ENCODE results near the gene ZFYVE1.
"Not testable (repeated sequence)": the region's sequence is repeated elsewhere in the genome, so short reads cannot be mapped to it uniquely, and the experiment has no call there.

ZFYVE1 gene

DNA sequence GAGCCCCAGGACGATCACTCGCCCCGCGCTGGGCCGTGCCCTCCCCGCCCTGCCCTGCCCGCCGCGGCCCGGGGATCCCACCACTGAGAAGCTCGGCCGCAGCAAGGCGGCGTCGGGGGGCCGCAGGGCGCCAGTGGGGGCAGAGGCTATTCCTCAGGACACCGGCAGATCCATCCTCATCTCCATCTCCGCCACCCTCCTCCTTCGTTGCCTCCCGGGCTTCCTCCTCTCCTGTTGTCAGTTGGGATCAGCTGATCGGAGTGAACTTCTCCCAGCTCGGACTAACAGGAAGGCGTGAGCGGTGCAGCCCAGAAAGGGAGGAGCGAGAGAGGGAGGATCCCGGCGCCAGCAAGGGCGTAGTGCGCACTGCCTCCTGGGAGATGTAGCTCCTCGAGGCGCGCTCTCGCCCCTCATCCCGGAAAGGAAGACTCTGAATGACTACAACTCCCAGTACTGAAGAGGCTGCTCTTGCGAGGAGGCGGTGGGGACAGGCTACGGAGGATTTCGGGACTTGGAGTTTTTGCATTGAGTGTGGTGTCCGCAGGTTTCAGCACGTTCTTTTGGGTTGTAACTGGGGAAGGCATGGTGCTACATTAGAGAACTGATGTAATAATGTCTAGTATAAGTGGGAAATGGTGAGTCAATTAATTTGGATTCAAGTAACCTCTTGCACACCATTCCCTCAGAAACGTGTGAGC, at the start of gene ZFYVE1:
Gene ZFYVE1, minus strand, starts transcription at position 262 of the 698 bp plus-strand sequence. CDS start 2,598 bp downstream, outside the sequence.
- peak; percentile 97 for DNase-seq (ENCODE audit: low read depth)

GRCh38 chr14:73069585-73069984, 42.7 kb upstream of the ZFYVE1 start:
- DNase-seq (ENCODE audit: low read depth) = no peak

DNA sequence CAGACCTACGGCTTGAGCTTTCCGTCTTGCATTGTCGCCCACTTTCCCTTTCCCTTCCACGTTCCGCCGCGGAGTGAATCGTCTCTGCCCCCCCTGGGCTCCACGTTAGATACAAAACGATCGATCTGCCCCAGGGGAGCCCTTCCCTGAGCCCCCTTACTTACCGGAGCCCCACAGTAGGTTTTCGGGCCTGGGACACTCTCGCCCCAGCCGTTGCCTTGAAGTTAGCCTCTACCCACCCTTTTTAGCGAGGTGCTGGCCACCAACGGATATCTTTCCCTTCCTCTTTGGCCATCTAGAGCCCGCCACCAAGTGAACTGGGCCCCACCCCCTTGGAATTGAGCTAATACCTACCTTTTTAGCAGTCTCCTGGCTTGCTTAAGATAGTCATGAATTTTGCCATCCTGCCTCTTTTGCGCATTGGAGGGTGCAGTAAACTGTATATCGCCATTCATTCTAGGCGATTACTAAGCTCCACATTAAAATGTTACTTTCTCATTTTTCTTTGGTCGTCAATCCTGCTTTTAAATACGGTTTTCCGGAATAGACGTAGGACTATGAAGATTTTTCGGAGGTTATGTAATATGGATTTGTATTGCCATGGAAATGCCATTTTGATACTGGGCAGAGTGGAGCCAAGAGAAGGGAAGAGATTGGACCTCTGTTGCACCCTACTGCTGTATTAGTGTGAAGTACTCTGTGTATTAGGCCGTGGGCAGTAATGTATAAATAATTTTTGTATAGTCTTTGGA, 32.2 kb upstream of the ZFYVE1 start:
- DNase-seq (ENCODE audit: low read depth) = no peak

DNA sequence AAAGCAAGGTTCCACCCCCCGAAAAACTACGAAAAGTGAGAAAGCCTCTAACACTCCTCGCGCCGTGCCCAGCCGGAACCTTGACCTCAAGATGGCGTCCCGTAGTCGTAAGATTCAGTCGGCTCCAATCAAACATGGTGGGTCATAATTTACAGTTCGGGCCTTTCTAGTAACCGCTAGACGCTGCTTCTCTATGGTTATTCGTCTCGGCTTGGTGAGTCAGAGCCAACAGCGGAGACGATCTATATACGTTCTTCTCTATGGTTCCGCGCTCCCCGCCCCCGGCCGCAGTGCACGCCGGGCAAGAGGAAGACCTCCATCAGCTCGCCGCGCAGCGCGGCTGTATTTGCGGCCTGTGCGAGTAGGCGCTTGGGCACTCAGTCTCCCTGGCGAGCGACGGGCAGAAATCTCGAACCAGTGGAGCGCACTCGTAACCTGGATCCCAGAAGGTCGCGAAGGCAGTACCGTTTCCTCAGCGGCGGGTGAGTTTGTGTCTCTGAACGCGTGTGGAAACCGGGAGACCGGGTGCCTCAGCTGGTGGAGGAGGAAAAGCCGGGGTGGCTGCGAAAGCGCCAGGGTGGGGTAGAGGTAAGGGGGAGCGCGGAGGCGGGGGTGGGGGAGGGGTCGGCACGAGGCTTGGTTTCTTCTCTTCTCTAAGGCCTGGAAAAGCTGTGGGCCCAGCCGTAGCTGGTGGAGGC, 31.5 kb upstream of the ZFYVE1 start, which contains the start of gene RBM25:
Gene RBM25, plus strand, starts transcription at position 311 of the 698 bp plus-strand sequence. CDS start 13,108 bp downstream, outside the sequence.
- DNase-seq (ENCODE audit: low read depth) = peak; percentile 98

DNA sequence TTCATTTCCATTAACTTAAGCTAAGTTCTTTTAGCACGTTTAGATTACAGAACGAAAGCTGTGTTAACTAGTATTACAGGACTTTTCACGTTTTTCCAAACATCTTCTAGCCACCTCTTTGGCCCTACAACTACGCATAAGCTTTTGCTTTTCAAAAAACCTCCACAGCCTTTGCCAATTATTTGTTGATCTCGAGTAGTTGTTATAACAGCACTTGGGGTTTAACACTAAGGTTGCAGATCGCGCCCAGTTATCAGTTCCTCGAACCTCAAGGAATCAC, 31.0 kb upstream of the ZFYVE1 start:
- no peak for DNase-seq (ENCODE audit: low read depth)

GRCh38 chr14:73055251-73055650, 28.3 kb upstream of the ZFYVE1 start:
- DNase-seq (ENCODE audit: low read depth) = no peak

GRCh38 chr14:73049428-73049827, 22.5 kb upstream of the ZFYVE1 start:
- no peak for DNase-seq (ENCODE audit: low read depth)

DNA sequence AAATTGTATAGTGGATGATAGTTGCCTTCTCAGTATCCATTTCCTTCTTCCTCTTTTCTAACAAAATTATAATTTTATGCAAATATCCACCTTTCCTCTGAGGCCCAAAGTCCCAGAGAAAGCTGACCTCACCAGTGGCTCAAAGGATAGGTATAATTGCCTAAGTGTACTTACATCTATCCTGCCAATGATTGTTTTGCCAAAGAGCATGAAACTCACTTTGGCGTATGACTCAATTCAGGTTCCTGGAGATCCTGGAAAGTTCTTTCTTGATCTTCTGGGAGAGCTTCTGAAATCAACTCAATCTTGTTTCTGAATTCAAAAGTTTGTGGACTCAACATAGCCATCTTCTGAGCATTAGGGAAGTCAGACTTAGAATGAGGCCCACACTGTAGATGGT, 20.9 kb upstream of the ZFYVE1 start:
- no peak for DNase-seq (ENCODE audit: low read depth)

- not testable (repeated sequence) for DNase-seq (ENCODE audit: low read depth)
Observed at GRCh38 chr14:73036706-73037450, 10.0 kb upstream of the ZFYVE1 start.

GRCh38 chr14:73027984-73028383, 1.1 kb upstream of the ZFYVE1 start:
- no peak for DNase-seq (ENCODE audit: low read depth)

DNA sequence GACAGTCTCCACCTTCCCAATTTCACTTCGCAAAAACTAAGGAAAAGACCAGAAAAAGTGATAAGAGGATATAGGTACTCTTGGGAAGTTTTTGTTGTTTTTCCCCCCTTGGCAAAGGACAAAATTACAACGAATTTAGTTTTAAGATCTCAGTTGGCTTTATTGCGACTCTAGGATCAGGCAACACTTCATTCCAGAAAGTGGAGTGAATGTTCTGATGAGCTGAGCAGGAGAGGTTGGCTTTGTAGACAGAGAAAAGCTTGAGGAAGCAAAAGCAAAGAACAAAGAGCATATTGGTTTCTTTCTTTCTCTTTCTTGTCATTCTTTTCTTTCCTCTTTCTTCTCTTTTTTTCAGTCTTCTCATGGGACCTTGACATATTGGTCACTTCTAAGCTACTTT, 640 bp upstream of the ZFYVE1 start:
- no peak for DNase-seq (ENCODE audit: low read depth)

GRCh38 chr14:73026243-73026844, 562 bp downstream of the ZFYVE1 start:
- DNase-seq (ENCODE audit: low read depth) = no peak

DNA sequence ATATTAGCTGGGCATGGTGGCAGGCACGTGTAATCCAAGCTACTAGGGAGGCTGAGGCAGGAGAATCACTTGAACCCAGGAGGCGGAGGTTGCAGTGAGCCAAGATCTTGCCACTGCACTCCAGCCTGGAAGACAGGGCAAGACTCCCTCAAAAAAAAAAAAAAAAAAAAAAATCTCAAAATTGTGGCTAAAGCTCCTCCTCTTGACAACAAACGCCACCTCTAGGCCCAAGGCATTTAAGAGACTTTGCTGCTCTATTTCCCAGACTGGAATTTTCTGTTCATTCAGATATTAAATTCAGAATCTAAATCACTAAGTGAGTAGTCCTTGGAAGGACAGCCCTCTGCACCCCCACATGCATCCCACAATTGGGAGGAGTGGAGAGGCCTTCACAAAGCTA, 1.4 kb downstream of the ZFYVE1 start:
- no peak for DNase-seq (ENCODE audit: low read depth)

- DNase-seq (ENCODE audit: low read depth) = no peak
Observed at GRCh38 chr14:73022051-73022450, 4.9 kb downstream of the ZFYVE1 start.

DNA sequence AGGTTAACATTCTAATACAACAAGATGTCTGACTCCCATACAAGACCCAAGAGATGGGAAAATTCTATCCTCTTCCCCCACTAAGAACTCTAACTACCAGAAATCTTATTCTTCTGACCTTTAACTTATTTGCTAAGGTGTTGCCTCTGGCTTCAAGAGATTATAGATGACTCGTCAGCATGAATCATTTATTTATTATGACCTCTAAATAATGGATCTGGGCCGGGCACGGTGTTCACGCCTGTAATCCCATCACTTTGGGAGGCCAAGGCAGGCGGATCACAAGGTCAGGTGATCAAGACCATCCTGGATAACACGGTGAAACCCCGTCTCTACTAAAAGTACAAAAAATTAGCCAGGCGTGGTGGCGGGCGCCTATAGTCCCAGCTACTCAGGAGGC, 10.9 kb downstream of the ZFYVE1 start:
- not testable (repeated sequence) for DNase-seq (ENCODE audit: low read depth)

DNA sequence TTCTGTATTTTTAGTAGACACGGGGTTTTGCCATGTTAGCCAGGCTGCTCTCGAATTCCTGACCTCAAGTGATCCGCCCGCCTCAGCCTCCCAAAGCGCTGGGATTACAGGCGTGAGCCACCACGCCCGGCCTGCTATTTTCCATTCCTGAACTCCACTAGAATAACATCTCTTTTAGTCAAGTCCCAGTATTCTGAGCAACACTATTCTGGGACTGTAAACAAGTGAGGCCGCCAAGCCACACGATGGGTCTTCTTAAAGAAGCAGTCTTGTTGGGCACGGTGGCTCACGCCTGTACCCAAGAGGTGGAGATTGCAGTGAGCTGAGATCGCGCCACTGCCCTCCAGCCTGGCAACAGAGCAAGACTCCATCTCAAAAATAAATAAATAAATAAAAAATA, 11.4 kb downstream of the ZFYVE1 start:
- not testable (repeated sequence) for DNase-seq (ENCODE audit: low read depth)

DNA sequence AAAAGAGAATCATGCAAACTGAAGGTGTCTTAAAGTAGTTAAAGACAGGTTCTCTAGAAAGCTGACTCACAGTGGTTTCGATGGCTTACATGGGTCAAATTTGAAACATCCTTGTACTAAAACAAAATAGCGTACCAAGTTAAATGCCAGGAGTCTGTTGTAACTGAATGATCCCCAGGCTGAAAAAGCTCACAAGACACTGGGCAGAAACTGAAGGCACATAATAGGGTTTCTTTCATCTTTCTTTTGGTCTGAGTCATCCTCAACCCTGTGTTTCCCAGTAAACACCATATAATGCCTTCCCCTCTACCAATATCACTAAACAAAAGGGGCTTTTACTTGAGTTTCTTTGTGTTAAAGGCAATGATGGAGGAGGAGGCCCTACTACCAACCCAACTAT, 12.8 kb downstream of the ZFYVE1 start:
- DNase-seq (ENCODE audit: low read depth) = no peak

DNA sequence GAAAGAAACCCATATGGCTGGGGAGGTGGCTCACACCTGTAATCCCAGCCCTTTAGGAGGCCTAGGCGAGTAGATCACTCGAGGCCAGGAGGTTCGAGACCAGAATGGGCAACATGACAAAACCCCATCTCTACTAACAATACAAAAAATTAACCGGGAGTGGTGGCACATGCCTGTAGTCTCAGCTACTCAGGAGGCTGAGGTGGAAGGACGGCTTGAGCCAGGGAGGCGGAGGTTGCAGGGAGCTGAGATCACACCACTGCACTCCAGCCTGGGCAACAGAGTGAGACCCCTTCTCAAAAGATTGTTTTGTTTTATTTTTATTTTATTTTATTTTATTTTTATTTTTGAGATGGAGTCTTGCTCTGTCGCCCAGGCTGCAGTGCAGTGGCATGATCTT, 15.7 kb downstream of the ZFYVE1 start:
- not testable (repeated sequence) for DNase-seq (ENCODE audit: low read depth)

DNA sequence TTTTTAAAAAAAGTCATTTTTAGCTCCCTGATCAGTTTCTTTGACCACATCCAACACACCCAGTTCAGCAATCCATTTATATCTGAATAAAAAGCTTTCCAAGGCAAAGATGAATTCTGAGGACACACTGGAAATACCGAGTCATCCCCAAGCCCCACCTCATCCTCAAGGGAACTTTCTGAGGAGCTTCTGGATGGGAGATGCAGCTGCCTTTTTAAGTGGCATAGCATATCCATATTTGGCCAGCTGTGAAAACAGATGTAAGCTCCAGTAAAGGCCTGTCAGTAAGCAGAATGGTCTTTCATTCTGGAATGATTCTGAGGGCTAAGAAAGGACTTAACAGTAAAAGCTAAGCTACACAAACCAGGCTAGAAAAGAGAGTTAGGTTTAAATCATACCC, 18.4 kb downstream of the ZFYVE1 start:
- DNase-seq (ENCODE audit: low read depth) = no peak

DNA sequence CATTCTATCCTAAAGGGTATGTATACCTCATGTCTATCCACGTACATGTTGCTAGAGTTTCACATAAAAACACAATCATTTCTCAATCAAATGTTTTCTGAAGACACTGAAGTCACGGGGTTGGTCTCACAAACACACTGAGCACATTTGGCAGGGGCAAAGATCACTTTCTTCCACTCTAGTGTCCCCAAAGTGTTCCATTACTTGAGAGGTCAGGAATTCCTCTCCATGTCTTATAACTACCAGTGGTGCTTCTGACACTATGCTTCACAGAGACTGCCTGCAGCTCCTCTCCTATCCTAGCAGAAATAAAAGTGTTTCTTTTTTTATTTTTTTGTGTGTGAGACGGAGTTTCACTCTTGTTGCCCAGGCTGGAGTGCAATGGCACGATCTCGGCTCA, 19.1 kb downstream of the ZFYVE1 start:
- no peak for DNase-seq (ENCODE audit: low read depth)

DNA sequence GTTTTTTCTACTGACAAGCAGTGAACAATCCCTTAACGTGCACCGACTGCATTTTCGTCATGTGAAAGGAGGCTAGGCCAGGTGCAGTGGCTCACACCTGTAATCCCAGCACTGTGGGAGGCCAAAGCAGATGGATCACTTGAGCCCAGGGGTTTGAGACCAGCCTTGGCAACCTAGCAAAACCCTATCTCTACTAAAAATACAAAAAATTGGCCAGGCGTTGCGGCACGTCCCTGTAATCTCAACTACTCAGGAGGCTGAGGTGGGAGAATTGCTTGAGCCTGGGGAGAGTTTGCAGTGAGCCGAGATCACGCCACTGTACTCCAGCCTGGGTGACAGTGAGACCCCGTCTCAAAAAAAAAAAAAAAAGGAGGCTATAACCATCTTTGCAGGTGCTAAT, 22.3 kb downstream of the ZFYVE1 start:
- not testable (repeated sequence) for DNase-seq (ENCODE audit: low read depth)

GRCh38 chr14:73003681-73004080, 23.2 kb downstream of the ZFYVE1 start:
- DNase-seq (ENCODE audit: low read depth) = no peak
